Colon (tissue), 2 donors: ENCODE results near the gene BAIAP2.

ENCODE experiments used
- FAIRE-seq: peaks from 2 replicates; lab custom pipeline; 2012; peaks lifted over from hg19 to GRCh38; lab: Jason Lieb, UNC
- donor health status: control.
- donor health status: control.

BAIAP2 gene

GRCh38 chr17:81090361-81091136 lies 55.6 kb downstream of the BAIAP2 start:
- no peak for FAIRE-seq

GRCh38 chr17:81091154-81091553 lies 56.2 kb downstream of the BAIAP2 start:
- FAIRE-seq: no peak

DNA sequence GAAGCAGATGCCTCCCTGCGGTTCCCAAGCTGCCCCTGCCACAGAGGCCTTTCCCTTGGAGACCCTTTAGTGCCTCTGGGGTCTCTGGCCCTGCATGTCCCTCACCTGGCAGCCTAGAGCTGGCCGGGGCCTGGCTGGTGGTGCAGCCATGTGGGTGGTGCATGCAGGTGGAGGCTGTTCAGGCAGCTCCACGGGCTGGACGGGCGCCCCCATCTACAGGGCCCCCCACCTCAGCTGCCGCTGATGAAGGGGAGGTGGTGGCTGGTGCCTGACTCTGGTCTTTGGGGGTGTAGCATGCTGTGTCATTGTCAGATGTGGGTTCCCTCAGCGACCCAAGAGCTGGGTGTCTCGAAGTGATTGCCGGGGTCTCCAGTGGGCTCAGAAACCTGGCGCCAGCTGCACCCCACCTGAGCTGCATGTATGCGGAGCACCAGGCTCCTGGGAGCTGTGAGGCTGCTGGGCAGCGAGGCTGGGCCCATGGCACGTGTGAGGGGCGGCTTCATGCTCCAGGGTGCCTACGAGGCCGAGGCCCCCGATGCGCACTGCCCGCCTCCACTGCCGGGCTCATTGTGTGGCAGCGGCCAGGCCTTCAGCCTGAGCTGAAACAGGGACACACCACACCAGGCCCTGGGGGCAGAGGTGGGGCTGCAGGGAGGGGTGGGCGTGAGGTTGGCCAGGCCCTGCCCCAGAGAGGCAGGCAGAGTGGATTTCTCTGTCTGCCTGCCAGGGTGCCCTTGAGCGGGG lies 57.0 kb downstream of the BAIAP2 start:
- FAIRE-seq: no peak

DNA sequence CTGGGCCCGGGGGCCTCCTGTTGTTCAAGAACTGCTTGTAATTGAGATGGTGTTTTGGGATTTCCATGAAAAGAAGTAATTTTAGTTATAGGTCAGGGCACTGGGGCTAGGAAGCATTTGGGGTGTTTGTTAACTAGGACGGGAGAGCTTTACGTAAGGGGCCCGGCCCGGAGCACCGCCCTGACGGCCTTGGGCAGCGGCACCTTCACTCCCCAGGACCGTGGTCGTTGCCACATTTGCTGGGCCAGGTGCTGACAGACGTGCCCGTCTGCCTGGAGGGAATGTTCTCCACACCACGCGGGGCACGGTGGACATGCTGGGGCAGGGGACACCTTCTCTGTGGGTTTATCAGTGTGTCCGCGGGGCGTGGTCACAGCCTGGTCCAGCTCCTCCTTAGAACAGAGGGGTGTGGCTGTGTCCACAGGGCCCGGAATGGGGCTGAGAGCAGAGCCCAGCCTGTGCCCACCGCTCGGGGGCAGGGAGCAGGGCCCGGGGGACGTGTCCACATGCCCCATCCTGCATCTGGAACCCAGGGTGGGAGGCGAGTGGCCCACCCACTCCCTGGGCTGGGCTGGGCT lies 57.7 kb downstream of the BAIAP2 start:
- no peak for FAIRE-seq

DNA sequence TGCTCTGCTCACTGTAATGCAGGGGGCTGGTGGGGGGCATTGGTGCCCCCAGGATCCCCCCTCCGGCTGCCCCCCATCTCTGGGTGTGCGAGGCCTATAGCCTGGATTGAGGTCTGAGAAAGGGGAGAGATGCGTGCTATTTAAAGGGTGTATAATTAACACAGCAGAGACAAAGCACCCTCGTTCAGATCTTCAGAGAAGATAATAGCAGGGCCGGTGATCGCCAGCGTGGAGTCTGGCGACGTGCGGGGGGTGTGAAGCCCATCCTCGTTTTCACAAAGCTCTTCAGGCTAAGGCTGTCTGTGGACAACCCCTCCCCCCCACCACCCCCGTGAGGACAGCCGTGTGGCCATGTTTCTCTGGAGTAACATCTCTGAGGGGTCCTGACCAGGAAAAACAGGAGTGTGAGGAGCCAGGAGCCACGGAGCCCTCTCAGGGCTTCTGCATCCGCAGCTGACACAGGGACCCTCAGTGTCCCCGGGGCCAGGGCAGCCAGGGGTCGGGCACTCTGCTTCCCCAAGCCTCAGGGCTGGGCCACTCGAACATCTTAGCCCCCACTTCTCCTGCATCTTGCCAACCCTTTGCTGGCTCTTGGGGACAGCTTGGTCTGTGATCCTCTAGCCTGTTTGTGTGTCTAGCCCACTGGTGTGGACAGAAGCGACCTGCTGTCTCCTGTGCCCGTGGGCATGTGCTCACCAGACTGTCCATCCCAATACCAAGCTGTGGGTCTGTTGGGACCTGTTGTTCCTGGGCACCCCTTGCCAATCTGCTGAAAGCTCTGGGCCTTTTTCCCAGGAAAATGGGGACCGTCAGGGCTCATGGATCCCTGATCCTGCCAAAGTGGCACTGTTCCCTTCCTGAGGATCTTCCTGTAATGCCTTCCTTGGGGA lies 58.9 kb downstream of the BAIAP2 start:
- FAIRE-seq: no peak

- no peak for FAIRE-seq
These were observed 59.8 kb downstream of the BAIAP2 start for GRCh38 chr17:81094509-81095382.

DNA sequence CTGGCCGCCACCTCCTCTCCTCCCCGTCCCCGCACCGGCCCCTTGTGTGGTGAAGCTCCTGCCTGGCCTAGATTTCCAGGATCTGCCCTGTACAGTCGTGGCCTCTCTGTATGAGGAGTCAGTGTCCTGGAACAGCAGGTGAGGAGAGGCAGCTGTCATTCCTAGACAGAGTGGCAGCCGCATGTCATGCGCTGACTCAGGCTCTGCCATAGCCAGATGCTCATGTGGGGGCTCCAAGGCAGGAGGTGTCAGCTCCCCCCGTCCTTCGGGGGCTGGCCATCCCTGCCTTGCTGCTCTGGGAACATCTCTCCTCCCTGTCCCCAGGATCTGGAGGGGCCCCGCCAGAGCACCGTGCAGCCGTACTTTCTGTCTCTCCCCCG lies 60.4 kb downstream of the BAIAP2 start:
- FAIRE-seq: no peak

GRCh38 chr17:81096741-81097133 lies 61.8 kb downstream of the BAIAP2 start:
- FAIRE-seq: no peak

GRCh38 chr17:81097134-81097942 lies 62.4 kb downstream of the BAIAP2 start:
- no peak for FAIRE-seq

DNA sequence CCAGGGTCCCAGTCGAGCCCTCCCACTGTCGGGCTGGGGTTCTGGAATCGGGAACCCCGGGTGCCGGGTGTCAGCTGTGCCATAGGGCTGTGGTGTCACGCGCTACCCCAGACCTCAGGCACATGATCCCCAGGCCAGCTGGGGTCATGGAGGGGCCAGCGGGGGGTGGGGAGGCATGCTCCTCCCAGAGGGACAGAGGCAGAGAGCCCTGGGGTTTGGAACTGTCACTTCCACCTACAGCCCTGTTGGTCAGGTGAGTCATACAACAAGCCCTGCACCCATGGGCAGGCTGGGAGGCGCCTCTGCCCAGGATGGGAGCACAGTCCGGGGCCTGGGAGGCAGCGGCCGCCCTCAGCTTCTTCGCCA lies 63.0 kb downstream of the BAIAP2 start:
- FAIRE-seq: no peak

- FAIRE-seq: no peak
These were observed 64.9 kb downstream of the BAIAP2 start for GRCh38 chr17:81099888-81100287.

GRCh38 chr17:81100668-81101067 lies 65.7 kb downstream of the BAIAP2 start:
- FAIRE-seq: no peak

DNA sequence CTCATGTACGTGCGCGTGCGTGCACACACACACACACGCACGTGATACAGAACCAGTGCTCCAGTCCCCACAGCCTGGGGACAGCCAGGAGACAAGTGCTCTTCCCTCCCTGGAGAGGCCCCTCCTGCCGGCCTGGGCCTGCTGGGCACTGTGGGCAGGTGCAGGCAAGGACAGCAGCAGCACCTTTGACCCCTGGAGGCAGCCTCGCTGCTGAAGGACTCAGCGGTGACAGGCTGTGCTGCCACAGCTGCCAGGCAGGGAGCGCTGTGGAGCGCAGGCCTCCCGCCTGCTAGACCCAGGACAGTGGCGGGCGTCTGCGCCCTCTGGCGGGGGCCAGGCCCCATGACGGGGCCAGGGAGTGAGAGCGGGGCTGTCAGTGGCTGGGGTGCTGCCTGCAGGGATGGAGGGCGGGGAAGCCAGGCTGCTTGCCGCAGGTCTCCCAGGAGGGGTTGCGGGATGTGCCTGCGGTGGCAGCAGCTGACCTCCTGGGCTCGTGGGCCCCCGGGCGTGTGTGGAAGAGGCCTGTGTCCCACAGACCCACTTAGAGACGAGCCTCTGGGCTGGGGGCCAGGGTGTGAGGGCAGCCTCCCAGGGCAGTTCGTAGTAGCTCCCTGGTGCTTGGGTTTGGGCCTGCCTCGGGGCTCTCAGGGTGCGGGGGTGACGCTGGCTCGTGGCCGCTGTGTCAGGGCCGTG lies 66.8 kb downstream of the BAIAP2 start:
- no peak for FAIRE-seq

- no peak for FAIRE-seq
These were observed 67.4 kb downstream of the BAIAP2 start for GRCh38 chr17:81102352-81102751.

DNA sequence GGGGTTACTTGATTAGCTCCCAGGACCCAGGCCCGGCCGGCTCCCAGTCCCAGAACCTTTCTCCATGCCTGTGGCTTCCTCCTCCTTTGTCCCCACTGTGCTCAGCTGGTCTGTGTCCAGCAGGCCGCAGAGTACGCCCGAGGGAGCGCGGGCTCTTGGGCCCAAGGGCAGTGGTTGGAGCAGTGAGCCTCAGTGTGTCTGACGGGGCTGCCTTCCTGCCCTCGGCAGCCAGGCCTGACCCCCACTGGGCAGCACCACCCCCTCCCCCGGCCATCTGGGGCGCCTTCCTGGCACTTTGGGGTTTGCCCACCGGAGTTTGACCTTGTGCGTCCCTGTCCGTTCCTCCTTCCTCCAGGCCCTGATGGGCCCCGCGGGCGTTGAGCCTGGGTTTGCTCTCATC lies 67.9 kb downstream of the BAIAP2 start:
- FAIRE-seq: no peak

DNA sequence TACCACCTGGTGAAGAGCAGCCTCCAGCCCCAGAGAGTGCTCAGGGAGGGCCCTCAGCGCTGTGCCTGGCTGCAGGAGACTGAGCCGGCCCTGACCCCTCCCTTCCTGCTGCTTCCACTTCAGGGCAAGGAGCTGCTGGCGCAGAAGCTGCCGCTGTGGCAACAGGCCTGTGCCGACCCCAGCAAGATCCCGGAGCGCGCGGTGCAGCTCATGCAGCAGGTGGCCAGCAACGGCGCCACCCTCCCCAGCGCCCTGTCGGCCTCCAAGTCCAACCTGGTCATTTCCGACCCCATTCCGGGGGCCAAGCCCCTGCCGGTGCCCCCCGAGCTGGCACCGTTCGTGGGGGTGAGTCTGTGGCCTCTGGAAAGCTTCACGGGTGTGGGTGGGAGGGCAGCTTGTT lies 68.4 kb downstream of the BAIAP2 start:
- no peak for FAIRE-seq

GRCh38 chr17:81106716-81107115 lies 71.8 kb downstream of the BAIAP2 start:
- no peak for FAIRE-seq

DNA sequence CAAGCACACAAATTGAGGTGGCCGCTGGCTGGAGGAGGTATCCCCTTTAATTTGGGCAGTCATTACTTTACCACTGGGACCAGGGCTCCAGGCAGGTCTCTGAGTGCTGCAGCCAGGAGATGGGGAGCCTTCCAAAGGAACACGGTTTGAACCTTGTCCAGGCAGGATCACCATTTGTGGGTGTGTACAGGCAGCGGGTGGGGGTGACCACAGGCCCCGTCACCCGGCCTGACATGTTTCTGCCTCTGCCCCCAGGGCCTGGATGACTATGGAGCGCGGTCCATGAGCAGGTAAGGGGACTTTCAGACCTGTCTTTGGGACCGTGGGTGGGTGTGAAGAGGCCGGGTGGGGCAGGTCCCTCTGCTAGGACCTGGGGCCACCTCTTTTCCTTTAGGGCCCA lies 73.3 kb downstream of the BAIAP2 start:
- FAIRE-seq: no peak

GRCh38 chr17:81109957-81110356 lies 75.0 kb downstream of the BAIAP2 start:
- no peak for FAIRE-seq

DNA sequence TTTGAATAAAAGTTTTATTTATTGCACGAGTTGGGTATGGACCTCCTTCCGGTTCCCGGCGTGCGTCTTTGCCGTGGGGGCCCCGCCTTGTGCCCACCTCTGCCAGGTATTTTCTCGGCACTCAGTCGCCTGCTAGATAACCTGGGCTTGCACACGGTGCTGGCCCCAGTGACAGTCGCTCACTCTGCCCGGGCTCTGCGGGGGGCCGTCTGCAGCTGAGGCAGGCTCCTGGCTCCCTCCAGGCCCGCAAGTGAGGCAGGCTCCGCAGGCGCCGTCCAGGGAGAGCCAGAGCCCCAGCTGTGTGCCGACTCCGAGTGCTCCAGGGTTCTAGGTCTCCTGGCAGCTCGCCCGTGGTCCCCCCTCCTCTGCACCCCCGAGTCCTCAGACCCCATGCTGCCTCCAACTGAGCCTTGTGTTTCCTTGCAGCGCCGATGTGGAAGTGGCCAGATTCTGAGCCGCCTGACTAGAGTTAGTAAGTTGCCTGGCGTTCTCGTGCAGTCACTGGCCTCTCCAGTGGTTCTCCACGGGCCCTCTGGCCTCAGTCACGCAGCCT lies 75.6 kb downstream of the BAIAP2 start:
- FAIRE-seq: no peak
